Measurements from ENCODE around the gene SOX8. TPM values are rescaled to one million over a fixed set of nuclear protein-coding genes. Genes with fewer than 3 reads are reported as not detected.

The SOX8 gene
- polyA plus RNA-seq, 1 experiment = 0.04 TPM

GRCh38 chr16:974001-974601 is 7.5 kb upstream of the SOX8 start:
- CTCF ChIA-PET = no interaction called here
- no peak for DNase-seq (ENCODE audit: low read depth)
- Histone ChIP-seq H3K36me3 (ENCODE audit: control insufficient read depth, insufficient read depth, low read length) (no peaks in the 10 kb centered on the region), H3K4me3 (ENCODE audit: low read depth, low read length) (no peak overlapping the region), H3K27me3 (ENCODE audit: control insufficient read depth, insufficient read depth, low read length) (peaks cover 4% of the 10 kb centered on the region)
- POLR2A ChIA-PET = no interaction called here
- TF ChIP-seq CTCF (IDR thresholded peaks at IDR 0.05; ENCODE audit: insufficient read depth, low read depth, low read length) = no peak

GRCh38 chr16:974611-975261 is 6.8 kb upstream of the SOX8 start:
- DNase-seq (ENCODE audit: low read depth) = no peak
- Histone ChIP-seq H3K27me3 (ENCODE audit: control insufficient read depth, insufficient read depth, low read length) (peaks cover 8% of the 10 kb centered on the region), H3K4me3 (ENCODE audit: low read depth, low read length) (no peak overlapping the region), H3K36me3 (ENCODE audit: control insufficient read depth, insufficient read depth, low read length) (no peaks in the 10 kb centered on the region)
- POLR2A ChIA-PET = no interaction called here
- CTCF ChIA-PET = no interaction called here
- TF ChIP-seq CTCF (IDR thresholded peaks at IDR 0.05; ENCODE audit: insufficient read depth, low read depth, low read length) = no peak

GRCh38 chr16:975291-975690 is 6.3 kb upstream of the SOX8 start:
- ChIA-PET POLR2A (no interaction called here), CTCF (interaction anchor here (1.0 kb wide), 1 partner anchor 11 kb away, joined by 3 read pairs; no protein-coding TSS in a partner anchor)
- peaks cover 12% of the 10 kb centered on the region for H3K27me3 ChIP-seq (ENCODE audit: control insufficient read depth, insufficient read depth, low read length)
- TF ChIP-seq CTCF (IDR thresholded peaks at IDR 0.05; ENCODE audit: insufficient read depth, low read depth, low read length) = no peak
- H3K36me3 ChIP-seq (ENCODE audit: control insufficient read depth, insufficient read depth, low read length) = no peaks in the 10 kb centered on the region
- DNase-seq (ENCODE audit: low read depth) = no peak
- no peak overlapping the region for H3K4me3 ChIP-seq (ENCODE audit: low read depth, low read length)

GRCh38 chr16:976389-976931 is 5.1 kb upstream of the SOX8 start:
- DNase-seq (ENCODE audit: low read depth) = no peak
- TF ChIP-seq CTCF (IDR thresholded peaks at IDR 0.05; ENCODE audit: insufficient read depth, low read depth, low read length) = no peak
- no peaks in the 10 kb centered on the region for H3K36me3 ChIP-seq (ENCODE audit: control insufficient read depth, insufficient read depth, low read length)
- CTCF ChIA-PET = no interaction called here
- peaks cover 14% of the 10 kb centered on the region for H3K27me3 ChIP-seq (ENCODE audit: control insufficient read depth, insufficient read depth, low read length)
- POLR2A ChIA-PET = no interaction called here
- H3K4me3 ChIP-seq (ENCODE audit: low read depth, low read length) = no peak overlapping the region

GRCh38 chr16:977081-977701 is 4.4 kb upstream of the SOX8 start:
- H3K4me3 ChIP-seq (ENCODE audit: low read depth, low read length) = no peak overlapping the region
- CTCF ChIA-PET = no interaction called here
- TF ChIP-seq CTCF (IDR thresholded peaks at IDR 0.05; ENCODE audit: insufficient read depth, low read depth, low read length) = no peak
- peaks cover 14% of the 10 kb centered on the region for H3K27me3 ChIP-seq (ENCODE audit: control insufficient read depth, insufficient read depth, low read length)
- no peaks in the 10 kb centered on the region for H3K36me3 ChIP-seq (ENCODE audit: control insufficient read depth, insufficient read depth, low read length)
- no peak for DNase-seq (ENCODE audit: low read depth)
- POLR2A ChIA-PET = no interaction called here
